ENCODE results near the gene EIF3I. TPM values are rescaled to one million over a fixed set of nuclear protein-coding genes. Genes with fewer than 3 reads are reported as not detected.

EIF3I gene
- polyA plus RNA-seq, 1 of the 3 experiments (the other 2 are of a cell fraction) = 479 TPM

DNA sequence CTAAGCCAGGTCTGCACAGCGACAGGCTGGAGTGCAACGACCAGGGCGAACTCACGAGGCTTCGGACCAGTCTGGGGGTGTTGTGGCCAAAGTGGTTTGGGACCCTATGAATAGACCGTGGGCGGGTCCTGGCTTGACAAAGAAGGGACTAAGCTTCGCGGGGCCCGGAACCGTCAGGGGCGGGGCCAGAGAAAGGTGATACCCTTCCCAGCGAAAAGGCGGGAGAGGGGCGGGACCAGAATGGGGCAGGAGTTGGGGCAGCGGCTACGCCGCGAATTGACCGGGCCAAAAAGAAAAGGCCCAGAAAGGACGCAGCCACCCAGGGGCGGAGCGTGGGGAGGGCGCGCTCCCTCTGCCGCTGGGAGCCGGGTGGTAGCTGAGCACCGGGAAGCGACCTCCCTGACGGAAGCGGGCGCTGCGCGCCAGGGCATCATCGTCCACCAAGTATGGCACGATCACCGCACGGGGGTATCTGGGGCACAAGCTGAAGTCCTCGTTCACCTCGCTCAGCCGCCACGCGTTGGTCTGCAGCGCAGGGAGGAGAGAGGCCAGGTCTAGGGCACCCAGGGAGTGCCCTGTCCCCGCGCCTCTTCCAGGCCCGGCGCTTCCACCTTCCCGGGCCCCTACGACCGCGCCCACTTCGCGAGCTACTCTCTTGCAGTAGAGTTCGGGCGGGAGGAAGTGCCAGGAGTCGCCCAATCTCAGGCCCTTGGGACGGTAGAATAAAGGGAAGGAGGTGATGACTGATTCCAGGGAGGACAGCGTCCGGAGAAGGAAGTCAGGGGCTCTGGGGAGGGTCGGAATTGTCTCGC is 18.1 kb downstream of the EIF3I start:
- Histone ChIP-seq H3F3A (replicated peaks; ENCODE audit: insufficient read depth) (peaks cover 27% of the 10 kb centered on the region), H2AFZ (ENCODE audit: low read depth) (peak overlapping the region; percentile 89; the same call in 1 of the 2 replicates), H3K4me3 (ENCODE audit: low read depth in 2 of 2, low read length in 1 of 2) (peak overlapping the region; percentile 51 to 57), H3K27ac (ENCODE audit: low read depth in 2 of 2, low read length in 1 of 2) (no peak overlapping the region; a peak in 1 of 4 replicates), H3K36me3 (replicated peaks in 1 of 2; ENCODE audit: control insufficient read depth in 1 of 2, insufficient read depth in 2 of 2, low read length in 1 of 2) (no peaks in the 10 kb centered on the region), H3K27me3 (ENCODE audit: insufficient read depth) (no peaks in the 10 kb centered on the region), H3K9me2 (no peaks in the 10 kb centered on the region), H4K20me1 (ENCODE audit: insufficient read depth) (no peaks in the 10 kb centered on the region), H3K4me1 (ENCODE audit: control insufficient read depth in 1 of 2, insufficient read depth in 2 of 2, low read depth in 1 of 2, low read length in 1 of 2) (peaks cover 12 to 13% of the 10 kb centered on the region in 2 experiments; a peak in 2 of 4 replicates), H3K79me2 (ENCODE audit: insufficient read depth) (no peaks in the 10 kb centered on the region), H3K4me2 (peak overlapping the region; percentile 83), H3K9me3 (no peaks in the 10 kb centered on the region), H3K9ac (peak overlapping the region; percentile 25; the same call in 1 of the 2 replicates)
- POLR2A ChIA-PET = interaction anchor here (0.5 to 2.1 kb wide), 8 partner anchors 11 to 95 kb away, joined by 3 to 14 read pairs (median 4); partner anchors contain the start of gene MARCKSL1
- TF ChIP-seq POLR2AphosphoS5 (IDR thresholded peaks at IDR 0.05; ENCODE audit: low read depth, low read length) (peak; percentile 34; the same call in 1 of the 2 replicates), USF1 (IDR thresholded peaks at IDR 0.05; ENCODE audit: borderline replicate concordance, low read depth) (no peak), USF2 (IDR thresholded peaks at IDR 0.05; ENCODE audit: borderline replicate concordance, low read depth, low read length) (no peak), RFX5 (IDR thresholded peaks at IDR 0.05; ENCODE audit: low read length) (no peak), TAF1 (IDR thresholded peaks at IDR 0.05; ENCODE audit: borderline replicate concordance, low read depth, low read length) (no peak), MXI1 (IDR thresholded peaks at IDR 0.05; ENCODE audit: low read depth, low read length) (peak; percentile 22; the same call in 1 of the 2 replicates), GATA2 (CRISPR knock-in tag; IDR thresholded peaks at IDR 0.05) (no peak), CHD2 (IDR thresholded peaks at IDR 0.05; ENCODE audit: low read length, partially characterized antibody) (no peak), FOXM1 (IDR thresholded peaks at IDR 0.05; ENCODE audit: low read depth) (no peak), NRF1 (IDR thresholded peaks at IDR 0.05; ENCODE audit: low read depth, low read length) (no peak), RAD21 (IDR thresholded peaks at IDR 0.05; ENCODE audit: low read length) (peak; percentile 27)
- TF ChIP-seq, protein P1, sequence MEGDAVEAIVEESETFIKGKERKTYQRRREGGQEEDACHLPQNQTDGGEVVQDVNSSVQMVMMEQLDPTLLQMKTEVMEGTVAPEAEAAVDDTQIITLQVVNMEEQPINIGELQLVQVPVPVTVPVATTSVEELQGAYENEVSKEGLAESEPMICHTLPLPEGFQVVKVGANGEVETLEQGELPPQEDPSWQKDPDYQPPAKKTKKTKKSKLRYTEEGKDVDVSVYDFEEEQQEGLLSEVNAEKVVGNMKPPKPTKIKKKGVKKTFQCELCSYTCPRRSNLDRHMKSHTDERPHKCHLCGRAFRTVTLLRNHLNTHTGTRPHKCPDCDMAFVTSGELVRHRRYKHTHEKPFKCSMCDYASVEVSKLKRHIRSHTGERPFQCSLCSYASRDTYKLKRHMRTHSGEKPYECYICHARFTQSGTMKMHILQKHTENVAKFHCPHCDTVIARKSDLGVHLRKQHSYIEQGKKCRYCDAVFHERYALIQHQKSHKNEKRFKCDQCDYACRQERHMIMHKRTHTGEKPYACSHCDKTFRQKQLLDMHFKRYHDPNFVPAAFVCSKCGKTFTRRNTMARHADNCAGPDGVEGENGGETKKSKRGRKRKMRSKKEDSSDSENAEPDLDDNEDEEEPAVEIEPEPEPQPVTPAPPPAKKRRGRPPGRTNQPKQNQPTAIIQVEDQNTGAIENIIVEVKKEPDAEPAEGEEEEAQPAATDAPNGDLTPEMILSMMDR (IDR thresholded peaks at IDR 0.05) = peak; percentile 24
- DNase-seq = peak; percentile 89
- CTCF ChIA-PET = interaction anchor here (0.7 to 3.7 kb wide), 16 partner anchors 8 to 214 kb away, joined by 3 to 24 read pairs (median 4); partner anchors contain the start of genes EIF3I, FAM167B, HDAC1 and MARCKSL1
- WGBS (ENCODE audit: low lambda C conversion rate) = 24% methylated on average over 32 of the region's 62 CpGs

All from SK-N-SH (cell line).